Chondrocyte (in vitro differentiated cells): ENCODE results near the gene FNDC3A. TPM values are rescaled to one million over a fixed set of nuclear protein-coding genes. Genes with fewer than 3 reads are reported as not detected.
A peak's percentile ranks its signal among the peaks of the same experiment; 100 is the strongest.

Experiments
- DNase-seq: peaks from one replicate; pipeline ENCODE4 v3.0.0; 2021; ENCODE audit warnings: mixed read lengths, low spot score
- H3K27ac Mint-ChIP-seq: one replicate; pipeline ENCODE4 v1.8.0; 2021; ENCODE audit warnings: mild to moderate bottlenecking, moderate library complexity, mixed read lengths; ENCODE audit not compliant: unreplicated experiment
- H3K27me3 Mint-ChIP-seq: 2 replicates; pipeline ENCODE4 v1.8.0; 2021; ENCODE audit warnings: low read depth, mixed read lengths
- H3K36me3 Mint-ChIP-seq: 2 replicates; pipeline ENCODE4 v1.8.0; 2021; ENCODE audit warnings: low read depth, mixed read lengths
- H3K4me1 Mint-ChIP-seq: 2 replicates; pipeline ENCODE4 v1.8.0; 2021; ENCODE audit warnings: low read depth, mild to moderate bottlenecking, mixed read lengths
- H3K4me3 Mint-ChIP-seq: one replicate; pipeline ENCODE4 v1.8.0; 2021; ENCODE audit warnings: mild to moderate bottlenecking, moderate library complexity, mixed read lengths; ENCODE audit not compliant: unreplicated experiment
- H3K9me3 Mint-ChIP-seq: 2 replicates; pipeline ENCODE4 v1.8.0; 2021; ENCODE audit warnings: low read depth, mixed read lengths
- CTCF ChIP-seq: fragments of 200-600 bp; sonication (generic); IDR thresholded peaks from 2 replicates; pipeline ENCODE4 v1.5.0; 2021; ENCODE audit warnings: antibody characterized with exemption, mild to moderate bottlenecking, moderate library complexity
- total RNA-seq: library from RNA; stranded (reverse); gene quantifications from 3 replicates; pipeline ENCODE4 v1.2.1, GENCODE V29; 2021

Gene FNDC3A
- total RNA-seq, 1 donor from 2014 or later: 34.3 TPM

- H3K4me3 Mint-ChIP-seq: no peak overlapping the region
- peaks cover 18% of the 10 kb centered on the region for H3K9me3 Mint-ChIP-seq
- no peaks in the 10 kb centered on the region for H3K27me3 Mint-ChIP-seq
- H3K27ac Mint-ChIP-seq: no peak overlapping the region
- peaks cover 7% of the 10 kb centered on the region for H3K36me3 Mint-ChIP-seq
- no peak for TF ChIP-seq CTCF
- no peak for DNase-seq
- H3K4me1 Mint-ChIP-seq: peaks cover 20% of the 10 kb centered on the region
Observed at GRCh38 chr13:49021953-49022352, 46.2 kb downstream of the FNDC3A start.

GRCh38 chr13:49022472-49023144 is 46.9 kb downstream of the FNDC3A start:
- H3K36me3 Mint-ChIP-seq: peaks cover 5% of the 10 kb centered on the region

GRCh38 chr13:49023431-49023830 is 47.7 kb downstream of the FNDC3A start:
- Mint-ChIP-seq H3K9me3 (peaks cover 16% of the 10 kb centered on the region), H3K36me3 (peaks cover 7% of the 10 kb centered on the region), H3K27me3 (no peaks in the 10 kb centered on the region), H3K4me3 (no peak overlapping the region), H3K4me1 (peaks cover 20% of the 10 kb centered on the region), H3K27ac (peak overlapping the region; percentile 27)
- no peak for TF ChIP-seq CTCF
- DNase-seq: no peak

More at GRCh38 chr13:49022472-49023144, 46.9 kb downstream of the FNDC3A start:
- Mint-ChIP-seq H3K27me3 (no peaks in the 10 kb centered on the region), H3K4me1 (peaks cover 20% of the 10 kb centered on the region), H3K27ac (no peak overlapping the region), H3K4me3 (no peak overlapping the region), H3K9me3 (peaks cover 14% of the 10 kb centered on the region)
- TF ChIP-seq CTCF: no peak
- no peak for DNase-seq

- Mint-ChIP-seq H3K27ac (no peak overlapping the region), H3K4me3 (no peak overlapping the region), H3K9me3 (peaks cover 21% of the 10 kb centered on the region), H3K4me1 (peaks cover 18% of the 10 kb centered on the region), H3K36me3 (peaks cover 14% of the 10 kb centered on the region), H3K27me3 (no peaks in the 10 kb centered on the region)
- DNase-seq: no peak
- no peak for TF ChIP-seq CTCF
Observed at GRCh38 chr13:49026851-49027250, 51.1 kb downstream of the FNDC3A start.

GRCh38 chr13:49029570-49029969 is 53.9 kb downstream of the FNDC3A start:
- Mint-ChIP-seq H3K4me1 (peaks cover 12% of the 10 kb centered on the region), H3K36me3 (peaks cover 9% of the 10 kb centered on the region), H3K27ac (no peak overlapping the region), H3K4me3 (no peak overlapping the region), H3K9me3 (peaks cover 10% of the 10 kb centered on the region), H3K27me3 (no peaks in the 10 kb centered on the region)
- DNase-seq: no peak
- no peak for TF ChIP-seq CTCF
